ENCODE results near the gene CLSTN2. TPM values are rescaled to one million over a fixed set of nuclear protein-coding genes. Genes with fewer than 3 reads are reported as not detected.

Gene CLSTN2
- total RNA-seq, 2 donors from 2014 or later, result 13.6 to 28.3 TPM

- Histone ChIP-seq H3K36me3 (no peaks in the 10 kb centered on the region), H3K27ac (peak overlapping the region; percentile 36 to 63), H3K4me1 (peaks cover 0 to 27% of the 10 kb centered on the region in 2 donors), H3K27me3 (no peaks in the 10 kb centered on the region), H3K9me3 (peaks cover 0 to 8% of the 10 kb centered on the region in 2 donors), H3K4me3 (no peak overlapping the region)
- no peak for TF ChIP-seq CTCF (IDR thresholded peaks at IDR 0.05)
- no peak for DNase-seq (ENCODE audit: low spot score)
These were observed 40.4 kb upstream of the CLSTN2 start for GRCh38 chr3:139894643-139894989.

GRCh38 chr3:139897759-139898158 is 37.2 kb upstream of the CLSTN2 start:
- no peak for DNase-seq (ENCODE audit: low spot score)
- H3K9me3 ChIP-seq, result peaks cover 0 to 8% of the 10 kb centered on the region in 2 donors
- no peak for TF ChIP-seq CTCF (IDR thresholded peaks at IDR 0.05)
- H3K27ac ChIP-seq, result no peak overlapping the region
- no peaks in the 10 kb centered on the region for H3K27me3 ChIP-seq
- peaks cover 0 to 21% of the 10 kb centered on the region in 2 donors for H3K4me1 ChIP-seq
- no peak overlapping the region for H3K4me3 ChIP-seq
- no peaks in the 10 kb centered on the region for H3K36me3 ChIP-seq

DNA sequence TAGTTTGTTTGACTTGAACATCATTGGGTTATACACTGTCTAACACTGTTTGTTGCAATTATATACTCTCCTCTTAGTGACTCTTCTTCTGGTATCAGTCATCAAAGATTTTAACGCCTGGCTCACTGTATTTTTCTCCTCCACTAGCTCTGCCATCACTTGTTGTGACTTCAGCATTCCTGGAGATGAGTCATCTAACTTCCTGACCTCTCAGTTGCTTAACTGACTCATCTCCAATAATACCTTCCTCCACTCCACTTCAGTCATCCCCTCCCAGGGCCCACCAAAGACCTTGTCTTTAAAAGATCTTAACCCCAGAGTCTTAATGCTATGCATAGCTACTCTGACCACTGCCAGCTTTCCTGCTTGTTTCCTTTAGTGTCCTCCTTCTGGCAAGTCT is 28.6 kb upstream of the CLSTN2 start:
- TF ChIP-seq CTCF (IDR thresholded peaks at IDR 0.05), result no peak
- H3K27me3 ChIP-seq, result no peaks in the 10 kb centered on the region
- no peak overlapping the region for H3K27ac ChIP-seq
- H3K4me1 ChIP-seq, result no peaks in the 10 kb centered on the region
- DNase-seq (ENCODE audit: low spot score), result no peak
- H3K4me3 ChIP-seq, result no peak overlapping the region
- no peaks in the 10 kb centered on the region for H3K9me3 ChIP-seq
- no peaks in the 10 kb centered on the region for H3K36me3 ChIP-seq

DNA sequence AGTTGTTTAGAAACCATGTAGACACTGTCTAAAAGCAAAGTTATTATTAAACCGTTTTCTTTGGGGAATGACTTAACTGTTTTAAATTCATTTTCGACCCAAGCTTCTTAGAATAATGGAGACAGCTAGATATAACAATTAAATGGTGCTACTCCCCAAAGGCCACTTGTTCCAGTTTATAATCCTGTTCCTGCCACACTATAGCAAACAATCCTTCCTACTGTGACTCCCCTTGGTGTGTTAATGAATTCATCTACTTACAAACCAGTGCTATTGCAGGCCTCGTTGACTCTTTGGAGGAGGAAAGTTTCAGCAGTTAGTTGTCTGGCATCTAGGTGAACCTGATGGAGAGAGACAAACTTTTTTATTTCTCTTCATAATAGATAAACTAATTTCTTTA is 25.2 kb upstream of the CLSTN2 start:
- no peak overlapping the region for H3K27ac ChIP-seq
- no peaks in the 10 kb centered on the region for H3K9me3 ChIP-seq

DNA sequence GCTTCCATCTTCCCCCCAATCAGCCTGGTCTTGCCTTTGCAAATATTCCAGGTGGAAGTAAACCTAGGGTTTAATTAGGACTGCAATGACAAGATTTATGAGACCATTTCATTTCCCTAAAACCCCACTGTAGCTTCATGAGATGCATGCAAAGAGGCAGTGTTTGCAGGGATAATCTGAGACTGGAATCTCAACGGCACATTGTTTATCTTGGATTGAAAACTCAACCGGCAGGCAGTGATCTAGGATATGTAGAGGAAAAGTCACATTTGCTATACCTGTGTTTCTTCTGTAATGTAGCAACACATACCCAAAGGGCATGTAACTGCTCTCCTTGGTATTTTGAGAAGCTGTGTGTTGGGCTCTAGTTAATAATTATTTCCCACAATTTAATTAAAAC is 18.7 kb upstream of the CLSTN2 start:
- Histone ChIP-seq H3K9me3 (no peaks in the 10 kb centered on the region), H3K27me3 (no peaks in the 10 kb centered on the region), H3K27ac (no peak overlapping the region), H3K4me1 (no peaks in the 10 kb centered on the region), H3K4me3 (no peak overlapping the region), H3K36me3 (no peaks in the 10 kb centered on the region)
- no peak for DNase-seq (ENCODE audit: low spot score)
- TF ChIP-seq CTCF (IDR thresholded peaks at IDR 0.05), result no peak

More for the DNA sequence above, 25.2 kb upstream of the CLSTN2 start:
- Histone ChIP-seq H3K27me3 (no peaks in the 10 kb centered on the region), H3K36me3 (no peaks in the 10 kb centered on the region), H3K4me1 (no peaks in the 10 kb centered on the region), H3K4me3 (no peak overlapping the region)
- TF ChIP-seq CTCF (IDR thresholded peaks at IDR 0.05), result no peak
- no peak for DNase-seq (ENCODE audit: low spot score)

- H3K9me3 ChIP-seq, result no peaks in the 10 kb centered on the region
- H3K27ac ChIP-seq, result no peak overlapping the region
- no peak overlapping the region for H3K4me3 ChIP-seq
- H3K27me3 ChIP-seq, result no peaks in the 10 kb centered on the region
- no peaks in the 10 kb centered on the region for H3K4me1 ChIP-seq
- no peak for TF ChIP-seq CTCF (IDR thresholded peaks at IDR 0.05)
- DNase-seq (ENCODE audit: low spot score), result no peak
- no peaks in the 10 kb centered on the region for H3K36me3 ChIP-seq
These were observed 17.7 kb upstream of the CLSTN2 start for GRCh38 chr3:139917226-139917785.

Measured in right atrium auricular region (tissue), 2 donors.